ENCODE measurements around the gene RHBDL1.

Gene RHBDL1

GRCh38 chr16:714079-714478, 38.6 kb downstream of the RHBDL1 start:
- H3K4me3 Mint-ChIP-seq, result no peak overlapping the region
- H3K36me3 Mint-ChIP-seq, result no peaks in the 10 kb centered on the region
- DNase-seq (ENCODE audit: low spot score in 2 of 2) (no peak), ATAC-seq (ENCODE audit: low read depth) (no peak)
- H3K27ac Mint-ChIP-seq, result no peak overlapping the region
- no peaks in the 10 kb centered on the region for H3K9me3 Mint-ChIP-seq
- H3K27me3 Mint-ChIP-seq, result peaks cover 11% of the 10 kb centered on the region
- peaks cover 7% of the 10 kb centered on the region for H3K4me1 Mint-ChIP-seq

DNA sequence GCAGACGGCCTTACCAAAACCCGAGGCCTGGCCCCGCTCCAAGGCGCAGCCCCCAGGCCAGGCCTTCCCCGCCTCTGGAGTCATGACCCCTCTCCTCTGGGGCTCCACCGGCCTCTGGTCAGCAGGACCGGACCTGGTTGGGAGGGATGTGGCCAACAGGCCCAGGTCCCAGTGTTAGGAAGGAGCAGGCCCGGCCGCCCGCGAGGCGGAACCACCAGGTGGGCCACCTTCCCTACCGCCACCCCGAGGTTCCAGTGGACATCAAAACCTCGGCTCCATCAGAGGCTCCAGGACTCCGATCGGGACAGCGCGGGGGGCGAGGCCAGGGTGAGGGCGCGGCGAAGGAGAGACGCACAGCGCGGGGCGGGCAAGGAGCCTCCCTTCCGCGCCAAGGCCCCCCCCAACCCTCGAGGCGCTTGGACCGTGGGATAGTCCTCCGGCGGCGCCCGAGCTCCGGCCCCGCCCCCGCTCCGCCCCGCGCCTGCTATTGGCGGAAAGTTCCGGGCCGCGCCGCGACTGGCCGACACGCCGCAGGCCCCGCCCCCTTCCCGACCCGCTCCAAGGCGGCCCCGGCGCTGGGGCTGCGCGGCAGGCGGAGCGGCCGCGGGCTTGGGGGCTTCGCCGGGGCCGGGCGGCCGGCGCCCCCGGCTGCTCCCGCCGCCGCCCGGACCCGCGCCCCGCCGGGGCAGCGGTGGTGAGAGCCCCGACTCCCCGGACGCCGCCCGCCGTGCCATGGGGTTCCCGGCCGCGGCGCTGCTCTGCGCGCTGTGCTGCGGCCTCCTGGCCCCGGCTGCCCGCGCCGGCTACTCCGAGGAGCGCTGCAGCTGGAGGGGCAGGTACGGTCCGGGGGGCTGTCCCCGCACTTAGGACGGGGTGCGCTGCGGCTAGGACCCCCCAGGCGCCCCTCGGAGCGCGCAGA, 39.3 kb downstream of the RHBDL1 start, which contains the start of gene METRN:
METRN (plus strand) TSS at position 561 of the 919 bp plus-strand sequence; CDS start at position 733, 172 bp downstream.
- H3K9me3 Mint-ChIP-seq, result no peaks in the 10 kb centered on the region
- peak within 1 kb of the TSS; percentile 54 for H3K4me3 Mint-ChIP-seq
- peaks cover 5% of the 10 kb centered on the region for H3K27me3 Mint-ChIP-seq
- H3K36me3 Mint-ChIP-seq, result no peaks in the 10 kb centered on the region
- ATAC-seq (ENCODE audit: low read depth), result peak; percentile 87
- peak; percentile 81 to 84 for DNase-seq (ENCODE audit: low spot score in 2 of 2)
- peaks cover 10% of the 10 kb centered on the region for H3K4me1 Mint-ChIP-seq
- H3K27ac Mint-ChIP-seq, result no peak within 1 kb of the TSS

GRCh38 chr16:715477-716199, 40.2 kb downstream of the RHBDL1 start:
- Mint-ChIP-seq H3K27me3 (peaks cover 4% of the 10 kb centered on the region), H3K4me3 (peak overlapping the region; percentile 32), H3K9me3 (no peaks in the 10 kb centered on the region), H3K27ac (no peak overlapping the region), H3K4me1 (peaks cover 14% of the 10 kb centered on the region), H3K36me3 (no peaks in the 10 kb centered on the region)
- peak; percentile 6 for ATAC-seq (ENCODE audit: low read depth)
- peak in 1 of 2 donors; percentile 54 for DNase-seq (ENCODE audit: low spot score in 2 of 2)

DNA sequence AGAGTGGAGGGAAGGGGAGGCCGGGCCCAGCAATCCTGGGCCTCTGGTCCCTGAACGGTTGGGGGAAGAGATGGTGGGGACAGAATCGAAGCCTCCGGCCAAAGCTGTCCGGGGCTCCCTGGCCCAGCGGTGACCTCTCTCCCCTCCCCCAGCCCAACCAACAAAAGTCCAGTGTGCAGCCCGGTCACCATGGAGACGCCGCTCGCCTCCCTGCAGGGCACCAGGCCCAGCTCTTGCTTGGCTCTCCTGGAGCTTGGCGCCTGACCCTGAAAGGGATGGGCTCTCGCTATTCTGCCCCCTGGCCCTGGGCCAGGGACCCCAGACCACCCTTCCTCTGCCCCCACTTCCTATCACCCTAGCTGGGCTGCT, 40.7 kb downstream of the RHBDL1 start:
- Mint-ChIP-seq H3K36me3 (no peaks in the 10 kb centered on the region), H3K27me3 (peaks cover 4% of the 10 kb centered on the region), H3K27ac (no peak overlapping the region), H3K9me3 (no peaks in the 10 kb centered on the region), H3K4me3 (peak overlapping the region; percentile 60), H3K4me1 (peaks cover 14% of the 10 kb centered on the region)
- ATAC-seq (ENCODE audit: low read depth) (no peak), DNase-seq (ENCODE audit: low spot score in 2 of 2) (no peak)

- H3K4me1 Mint-ChIP-seq, result peaks cover 14% of the 10 kb centered on the region
Measured at GRCh38 chr16:716768-717325, 41.4 kb downstream of the RHBDL1 start.

DNA sequence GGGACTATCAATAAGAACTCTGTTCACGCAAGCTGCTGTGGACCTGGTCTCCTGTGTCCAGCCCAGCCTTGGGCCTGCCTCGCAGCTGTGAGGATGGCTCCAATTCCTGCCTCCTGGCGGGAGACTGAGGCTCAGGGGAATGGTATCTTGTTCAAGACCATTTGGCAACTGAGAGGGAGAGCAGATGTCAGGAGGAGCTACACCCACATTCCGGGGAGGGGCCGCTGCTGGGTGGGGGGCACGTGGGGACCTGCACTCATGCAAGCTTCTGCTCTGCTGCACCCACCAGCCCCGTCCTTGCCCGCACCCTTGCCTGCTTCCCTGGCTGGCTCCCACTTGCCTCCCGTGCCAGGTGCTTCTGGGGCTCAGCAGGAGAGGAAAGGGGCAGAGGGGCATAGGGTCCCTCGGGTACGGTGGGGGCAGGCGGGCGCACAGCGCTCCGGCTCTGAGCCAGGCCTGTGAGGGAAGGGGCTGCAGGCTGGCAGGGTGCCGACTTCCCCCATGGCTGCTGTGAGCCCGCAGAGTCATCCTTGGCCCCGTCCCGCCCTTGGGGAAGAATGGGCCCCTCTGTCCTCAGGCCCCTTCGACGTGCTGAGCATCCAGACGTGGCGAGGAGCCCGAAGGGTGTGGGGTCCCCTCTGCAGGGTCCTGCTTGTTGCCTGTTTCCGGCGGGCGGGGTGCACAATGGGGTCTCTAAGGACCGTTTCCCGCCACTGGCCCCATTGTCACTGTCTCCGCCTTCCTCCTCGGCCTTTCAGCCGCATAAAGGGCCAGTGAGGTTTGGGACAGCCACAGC, 42.2 kb downstream of the RHBDL1 start:
- no peaks in the 10 kb centered on the region for H3K36me3 Mint-ChIP-seq
- H3K9me3 Mint-ChIP-seq, result no peaks in the 10 kb centered on the region
- H3K4me3 Mint-ChIP-seq, result no peak overlapping the region
- H3K4me1 Mint-ChIP-seq, result peaks cover 16% of the 10 kb centered on the region
- DNase-seq (ENCODE audit: low spot score in 2 of 2), result no peak
- no peak for ATAC-seq (ENCODE audit: low read depth)
- peaks cover 4% of the 10 kb centered on the region for H3K27me3 Mint-ChIP-seq
- no peak overlapping the region for H3K27ac Mint-ChIP-seq

More at GRCh38 chr16:716768-717325, 41.4 kb downstream of the RHBDL1 start:
- Mint-ChIP-seq H3K36me3 (no peaks in the 10 kb centered on the region), H3K27me3 (peaks cover 4% of the 10 kb centered on the region), H3K27ac (no peak overlapping the region), H3K4me3 (peak overlapping the region; percentile 60), H3K9me3 (no peaks in the 10 kb centered on the region)
- no peak for ATAC-seq (ENCODE audit: low read depth)
- no peak for DNase-seq (ENCODE audit: low spot score in 2 of 2)

DNA sequence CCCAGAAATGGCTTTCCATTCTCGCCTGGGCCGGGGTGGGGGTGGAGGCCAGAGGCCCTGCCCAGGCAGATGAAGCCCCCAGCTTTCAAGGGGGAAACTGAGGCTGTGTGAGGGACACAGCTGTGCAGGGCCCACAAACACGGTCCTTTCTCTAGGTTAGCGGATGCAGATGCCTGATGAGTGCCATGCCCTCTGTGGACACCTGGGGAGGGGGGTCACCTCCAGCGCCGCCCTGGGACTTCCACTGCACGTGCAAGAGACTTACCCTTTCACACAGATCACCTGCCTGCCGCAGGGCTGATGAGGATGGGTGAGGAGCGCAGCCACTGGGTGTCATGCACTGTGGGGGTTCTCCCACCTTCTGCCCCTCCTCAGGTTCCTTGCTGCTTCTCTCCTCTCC, 42.9 kb downstream of the RHBDL1 start:
- Mint-ChIP-seq H3K4me3 (no peak overlapping the region), H3K9me3 (no peaks in the 10 kb centered on the region), H3K27me3 (peaks cover 4% of the 10 kb centered on the region), H3K4me1 (peaks cover 18% of the 10 kb centered on the region), H3K36me3 (no peaks in the 10 kb centered on the region), H3K27ac (no peak overlapping the region)
- ATAC-seq (ENCODE audit: low read depth), result no peak
- DNase-seq (ENCODE audit: low spot score in 2 of 2), result no peak

- DNase-seq (ENCODE audit: low spot score in 2 of 2) (no peak), ATAC-seq (ENCODE audit: low read depth) (no peak)
- Mint-ChIP-seq H3K4me3 (peak overlapping the region; percentile 16), H3K9me3 (no peaks in the 10 kb centered on the region), H3K4me1 (peaks cover 18% of the 10 kb centered on the region), H3K27ac (no peak overlapping the region), H3K36me3 (no peaks in the 10 kb centered on the region), H3K27me3 (peaks cover 4% of the 10 kb centered on the region)
Measured at GRCh38 chr16:718922-719321, 43.5 kb downstream of the RHBDL1 start.

GRCh38 chr16:719815-720446, 44.5 kb downstream of the RHBDL1 start:
- H3K36me3 Mint-ChIP-seq, result no peaks in the 10 kb centered on the region
- H3K27me3 Mint-ChIP-seq, result peaks cover 2% of the 10 kb centered on the region
- no peak for ATAC-seq (ENCODE audit: low read depth)
- peaks cover 16% of the 10 kb centered on the region for H3K4me1 Mint-ChIP-seq
- peak overlapping the region; percentile 43 for H3K27ac Mint-ChIP-seq
- peak overlapping the region; percentile 82 for H3K4me3 Mint-ChIP-seq
- no peak for DNase-seq (ENCODE audit: low spot score in 2 of 2)
- no peaks in the 10 kb centered on the region for H3K9me3 Mint-ChIP-seq

- H3K4me3 Mint-ChIP-seq, result peak overlapping the region; percentile 82
- DNase-seq (ENCODE audit: low spot score in 2 of 2) (no peak), ATAC-seq (ENCODE audit: low read depth) (peak; percentile 4)
- H3K9me3 Mint-ChIP-seq, result no peaks in the 10 kb centered on the region
- H3K27me3 Mint-ChIP-seq, result peaks cover 2% of the 10 kb centered on the region
- H3K36me3 Mint-ChIP-seq, result no peaks in the 10 kb centered on the region
- peak overlapping the region; percentile 43 for H3K27ac Mint-ChIP-seq
- peaks cover 16% of the 10 kb centered on the region for H3K4me1 Mint-ChIP-seq
Measured at GRCh38 chr16:720447-720989, 45.0 kb downstream of the RHBDL1 start.

DNA sequence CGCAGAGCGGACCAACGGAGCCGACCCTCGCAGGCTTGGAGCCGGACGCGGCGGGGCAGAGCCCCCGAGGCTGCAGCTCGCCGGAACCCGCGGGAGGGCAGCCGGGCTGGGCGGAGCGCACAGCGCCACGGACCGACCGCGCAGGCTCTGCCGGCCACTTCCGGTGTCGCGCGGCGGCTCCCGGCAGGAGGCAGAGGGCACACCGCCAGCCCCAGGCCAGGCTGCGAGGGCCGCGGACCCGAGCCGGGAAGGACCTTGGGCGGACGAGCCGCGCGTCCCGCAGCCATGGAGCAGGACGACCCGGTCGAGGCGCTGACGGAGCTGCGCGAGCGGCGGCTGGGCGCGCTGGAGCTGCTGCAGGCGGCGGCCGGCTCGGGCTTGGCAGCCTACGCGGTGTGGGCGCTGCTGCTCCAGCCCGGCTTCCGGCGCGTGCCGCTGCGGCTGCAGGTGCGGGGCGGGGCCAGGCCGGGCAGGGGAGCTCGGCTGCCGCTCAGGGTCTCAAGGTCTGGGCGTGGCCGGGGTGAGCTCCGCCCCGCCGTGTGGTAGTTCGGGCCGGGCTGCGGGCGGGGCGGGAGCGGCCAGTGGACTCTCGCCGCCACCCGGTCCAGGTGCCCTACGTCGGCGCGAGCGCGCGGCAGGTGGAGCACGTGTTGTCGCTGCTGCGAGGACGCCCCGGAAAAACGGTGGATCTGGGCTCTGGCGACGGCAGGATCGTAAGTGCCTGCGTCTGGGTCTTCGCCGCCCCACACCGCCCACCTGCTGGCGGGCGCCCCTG, 45.7 kb downstream of the RHBDL1 start, which contains the start of gene ANTKMT:
ANTKMT (plus strand) TSS at position 157 of the 775 bp plus-strand sequence; CDS start at position 286, 129 bp downstream.
- H3K27me3 Mint-ChIP-seq, result peaks cover 2% of the 10 kb centered on the region
- no peaks in the 10 kb centered on the region for H3K36me3 Mint-ChIP-seq
- H3K27ac Mint-ChIP-seq, result peak within 1 kb of the TSS; percentile 81
- H3K9me3 Mint-ChIP-seq, result no peaks in the 10 kb centered on the region
- peak within 1 kb of the TSS; percentile 82 for H3K4me3 Mint-ChIP-seq
- peak; percentile 85 to 87 for DNase-seq (ENCODE audit: low spot score in 2 of 2)
- H3K4me1 Mint-ChIP-seq, result peaks cover 16% of the 10 kb centered on the region
- ATAC-seq (ENCODE audit: low read depth), result peak; percentile 87

DNA sequence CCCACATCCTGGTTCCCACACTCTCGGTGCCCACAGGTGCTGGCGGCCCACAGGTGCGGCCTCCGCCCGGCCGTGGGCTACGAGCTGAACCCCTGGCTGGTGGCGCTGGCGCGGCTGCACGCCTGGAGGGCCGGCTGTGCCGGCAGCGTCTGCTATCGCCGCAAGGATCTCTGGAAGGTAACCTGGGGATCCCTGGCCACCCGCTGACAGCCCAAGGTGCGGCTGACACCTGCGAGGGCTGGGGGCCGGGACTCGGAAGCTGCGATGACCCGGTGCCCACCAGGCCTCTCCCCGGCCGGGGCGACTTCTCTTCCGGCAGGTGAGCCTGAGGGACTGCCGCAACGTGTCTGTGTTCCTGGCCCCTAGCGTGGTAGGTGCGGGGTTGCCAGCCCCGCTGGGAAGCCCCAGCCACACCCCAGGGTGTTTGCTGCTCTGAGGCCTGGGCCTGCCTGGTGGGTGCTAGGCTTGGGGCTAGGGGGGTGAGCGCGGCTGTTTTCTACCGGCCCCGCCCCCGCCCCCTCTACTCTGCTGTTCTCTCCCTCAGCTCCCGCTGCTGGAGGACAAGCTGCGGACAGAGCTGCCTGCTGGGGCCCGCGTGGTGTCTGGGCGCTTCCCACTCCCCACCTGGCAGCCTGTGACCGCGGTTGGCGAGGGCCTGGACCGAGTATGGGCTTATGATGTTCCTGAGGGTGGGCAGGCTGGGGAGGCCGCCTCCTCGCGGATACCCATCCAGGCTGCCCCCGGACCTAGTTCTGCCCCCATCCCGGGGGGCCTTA, 46.5 kb downstream of the RHBDL1 start:
- Mint-ChIP-seq H3K27ac (peak overlapping the region; percentile 81), H3K4me1 (peaks cover 13% of the 10 kb centered on the region), H3K27me3 (no peaks in the 10 kb centered on the region), H3K4me3 (peak overlapping the region; percentile 82), H3K9me3 (no peaks in the 10 kb centered on the region), H3K36me3 (no peaks in the 10 kb centered on the region)
- DNase-seq (ENCODE audit: low spot score in 2 of 2), result no peak
- no peak for ATAC-seq (ENCODE audit: low read depth)

Data from memory B cell (primary cell).